ENCODE results near the gene COL19A1.
"Not testable (repeated sequence)": the region's sequence is repeated elsewhere in the genome, so short reads cannot be mapped to it uniquely, and the experiment has no call there.

Gene COL19A1

GRCh38 chr6:69913361-69913760 lies 47.0 kb downstream of the COL19A1 start:
- DNase-seq, result peak in 1 of 3 donors; percentile 10

- no peak for DNase-seq
These were observed 47.7 kb downstream of the COL19A1 start for GRCh38 chr6:69914015-69914485.

- no peak for DNase-seq
These were observed 49.0 kb downstream of the COL19A1 start for GRCh38 chr6:69915346-69915745.

- peak; percentile 23 to 55 (median 38) for DNase-seq
These were observed 51.5 kb downstream of the COL19A1 start for GRCh38 chr6:69917834-69918233.

- DNase-seq, result peak in 1 of 3 donors; percentile 1
These were observed 52.6 kb downstream of the COL19A1 start for GRCh38 chr6:69918813-69919475.

GRCh38 chr6:69921066-69921465 lies 54.7 kb downstream of the COL19A1 start:
- not testable (repeated sequence) for DNase-seq

GRCh38 chr6:69921611-69922010 lies 55.3 kb downstream of the COL19A1 start:
- not testable (repeated sequence) for DNase-seq

GRCh38 chr6:69926745-69927144 lies 60.4 kb downstream of the COL19A1 start:
- no peak for DNase-seq

- no peak for DNase-seq
These were observed 66.9 kb downstream of the COL19A1 start for GRCh38 chr6:69933239-69933638.

GRCh38 chr6:69935079-69935478 lies 68.7 kb downstream of the COL19A1 start:
- no peak for DNase-seq

- DNase-seq, result no peak
These were observed 70.5 kb downstream of the COL19A1 start for GRCh38 chr6:69936674-69937363.

- DNase-seq, result no peak
These were observed 71.2 kb downstream of the COL19A1 start for GRCh38 chr6:69937402-69938136.

- DNase-seq, result no peak
These were observed 76.1 kb downstream of the COL19A1 start for GRCh38 chr6:69942485-69942884.

GRCh38 chr6:69945192-69945591 lies 78.8 kb downstream of the COL19A1 start:
- DNase-seq, result no peak

- no peak for DNase-seq
These were observed 82.2 kb downstream of the COL19A1 start for GRCh38 chr6:69948479-69949114.

- DNase-seq, result no peak
These were observed 87.1 kb downstream of the COL19A1 start for GRCh38 chr6:69953491-69953890.

GRCh38 chr6:69954733-69955132 lies 88.4 kb downstream of the COL19A1 start:
- DNase-seq, result no peak

- no peak for DNase-seq
These were observed 91.7 kb downstream of the COL19A1 start for GRCh38 chr6:69957985-69958559.

GRCh38 chr6:69958978-69959377 lies 92.6 kb downstream of the COL19A1 start:
- no peak for DNase-seq

- DNase-seq, result not testable (repeated sequence)
These were observed 99.6 kb downstream of the COL19A1 start for GRCh38 chr6:69965974-69966373.

GRCh38 chr6:69973138-69973537 lies 106.8 kb downstream of the COL19A1 start:
- DNase-seq, result no peak

- DNase-seq, result no peak
These were observed 107.4 kb downstream of the COL19A1 start for GRCh38 chr6:69973763-69974162.

GRCh38 chr6:69974193-69974592 lies 107.8 kb downstream of the COL19A1 start:
- DNase-seq, result no peak

Measured in suppressor macrophage treated with lipopolysaccharide for 1 hour (primary cell).